Vagina (tissue), 2 donors: ENCODE measurements around the gene TEC. TPM values are rescaled to one million over a fixed set of nuclear protein-coding genes. Genes with fewer than 3 reads are reported as not detected.

Source experiments
- DNase-seq, 2 donors: peaks; one replicate each; pipeline ENCODE4 v3.0.0-alpha.2; 2017; ENCODE audit errors: extremely low spot score in 2 of 2
- H3K27ac ChIP-seq: fragments of 200-600 bp; sonication (generic); one replicate; pipeline ENCODE4 v1.5.1; 2019
- H3K27me3 ChIP-seq: fragments of 200-600 bp; sonication (generic); one replicate; pipeline ENCODE4 v1.5.1; 2019
- H3K36me3 ChIP-seq, 2 donors: fragments of 200-600 bp; sonication (generic); one replicate each; pipeline ENCODE4 v1.5.1; 2017 to 2019
- H3K4me1 ChIP-seq: fragments of 200-600 bp; sonication (generic); one replicate; pipeline ENCODE4 v1.5.1; 2019
- H3K4me3 ChIP-seq, 2 donors: fragments of 200-600 bp; sonication (generic); 1 replicate in 1 of 2; 2 replicates in 1 of 2; pipeline ENCODE4 v1.5.1; 2016 to 2019
- H3K9me3 ChIP-seq: fragments of 200-600 bp; sonication (generic); one replicate; pipeline ENCODE4 v1.5.1; 2019
- POLR2A ChIP-seq, 2 donors: fragments of 450-650 bp; IDR thresholded peaks; one replicate each; pipeline ENCODE4 v1.6.1; 2017; ENCODE audit warnings: antibody characterized with exemption in 2 of 2, mild to moderate bottlenecking in 2 of 2, moderate library complexity in 2 of 2
- POLR2AphosphoS5 ChIP-seq, 2 donors: sonication (generic); formaldehyde crosslinking; IDR thresholded peaks; one replicate each; pipeline ENCODE4 v1.9.0; 2017; ENCODE audit warnings: antibody characterized with exemption in 2 of 2, mild to moderate bottlenecking in 2 of 2, low read depth in 1 of 2; ENCODE audit not compliant: insufficient read depth in 1 of 2
- intact Hi-C: fragments of 100-400 bp; cut with DNase I; formaldehyde crosslinking; loops from one replicate; pipeline ENCODE4 v1.15.1; 2023
- total RNA-seq: library from RNA; depleted of rRNA; stranded (reverse); fragments of >200 nt; gene quantifications from one replicate; pipeline ENCODE4 v1.2.3, GENCODE V29; 2016
- TF ChIP-seq, protein P1 (sequence below), 3 experiments: fragments of 450-650 bp in 2 of 3; fragments of 200-600 bp in 1 of 3; sonication (generic) in 1 of 3; IDR thresholded peaks; one replicate each; pipeline ENCODE4 v1.5.1; 2017 to 2019; ENCODE audit warnings: antibody characterized with exemption in 3 of 3, mild to moderate bottlenecking in 2 of 3, moderate library complexity in 2 of 3

The TEC gene
- total RNA-seq, 1 donor from 2014 or later, result 9.3 TPM

DNA sequence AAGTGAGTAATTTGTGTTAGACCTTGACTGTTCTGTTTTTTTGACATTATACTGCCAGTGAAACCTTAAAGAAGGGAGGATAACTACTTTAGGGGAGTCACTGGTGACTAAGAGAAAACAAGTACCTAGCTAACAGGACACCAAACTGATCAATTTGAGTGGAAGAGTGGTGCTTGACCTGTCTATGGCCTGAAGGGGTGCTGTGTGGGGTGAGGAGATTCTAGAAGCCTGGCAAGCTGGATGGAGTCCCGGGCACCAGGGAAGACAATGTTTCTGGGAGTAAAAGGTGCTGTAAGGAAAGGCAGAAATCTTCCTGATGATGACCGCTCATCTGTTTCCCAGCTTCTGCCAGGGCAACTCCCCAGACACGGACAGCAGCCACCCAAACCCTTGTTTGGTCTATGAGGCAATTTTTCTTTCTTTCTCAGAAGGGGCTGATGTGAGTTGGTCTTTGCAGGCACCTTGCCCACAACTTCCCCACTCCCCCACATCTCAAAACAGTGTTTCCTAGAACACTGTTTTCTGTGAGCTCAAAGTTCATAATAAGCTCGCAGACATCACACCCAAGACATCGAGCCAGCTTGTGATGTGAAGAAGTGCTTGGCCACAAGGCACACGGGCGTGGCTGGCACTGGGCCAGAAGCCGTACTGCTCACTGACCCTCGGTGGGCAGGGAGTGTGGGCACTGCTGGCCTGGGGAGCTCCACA is 140.2 kb downstream of the TEC start:
- Histone ChIP-seq H3K27ac (no peak overlapping the region), H3K4me1 (peaks cover 11% of the 10 kb centered on the region), H3K4me3 (no peak overlapping the region), H3K36me3 (no peaks in the 10 kb centered on the region), H3K9me3 (no peaks in the 10 kb centered on the region), H3K27me3 (no peaks in the 10 kb centered on the region)
- TF ChIP-seq, protein P1, sequence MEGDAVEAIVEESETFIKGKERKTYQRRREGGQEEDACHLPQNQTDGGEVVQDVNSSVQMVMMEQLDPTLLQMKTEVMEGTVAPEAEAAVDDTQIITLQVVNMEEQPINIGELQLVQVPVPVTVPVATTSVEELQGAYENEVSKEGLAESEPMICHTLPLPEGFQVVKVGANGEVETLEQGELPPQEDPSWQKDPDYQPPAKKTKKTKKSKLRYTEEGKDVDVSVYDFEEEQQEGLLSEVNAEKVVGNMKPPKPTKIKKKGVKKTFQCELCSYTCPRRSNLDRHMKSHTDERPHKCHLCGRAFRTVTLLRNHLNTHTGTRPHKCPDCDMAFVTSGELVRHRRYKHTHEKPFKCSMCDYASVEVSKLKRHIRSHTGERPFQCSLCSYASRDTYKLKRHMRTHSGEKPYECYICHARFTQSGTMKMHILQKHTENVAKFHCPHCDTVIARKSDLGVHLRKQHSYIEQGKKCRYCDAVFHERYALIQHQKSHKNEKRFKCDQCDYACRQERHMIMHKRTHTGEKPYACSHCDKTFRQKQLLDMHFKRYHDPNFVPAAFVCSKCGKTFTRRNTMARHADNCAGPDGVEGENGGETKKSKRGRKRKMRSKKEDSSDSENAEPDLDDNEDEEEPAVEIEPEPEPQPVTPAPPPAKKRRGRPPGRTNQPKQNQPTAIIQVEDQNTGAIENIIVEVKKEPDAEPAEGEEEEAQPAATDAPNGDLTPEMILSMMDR (IDR thresholded peaks at IDR 0.05), result no peak
- TF ChIP-seq POLR2AphosphoS5 (IDR thresholded peaks at IDR 0.05; ENCODE audit: insufficient read depth in 1 of 2, low read depth in 1 of 2), result no peak
- no peak for TF ChIP-seq POLR2A (IDR thresholded peaks at IDR 0.05)
- intact Hi-C loops, result no loop called here
- no peak for DNase-seq

- no peak overlapping the region for H3K27ac ChIP-seq
- peaks cover 11% of the 10 kb centered on the region for H3K4me1 ChIP-seq
- no peaks in the 10 kb centered on the region for H3K27me3 ChIP-seq
- intact Hi-C loops, result no loop called here
- peak in 1 of 2 donors; percentile 22 for TF ChIP-seq POLR2AphosphoS5 (IDR thresholded peaks at IDR 0.05; ENCODE audit: insufficient read depth in 1 of 2, low read depth in 1 of 2)
- TF ChIP-seq, protein P1 (IDR thresholded peaks at IDR 0.05), result peak in 2 of 3 experiments; percentile 7 to 44
- no peak for TF ChIP-seq POLR2A (IDR thresholded peaks at IDR 0.05)
- H3K4me3 ChIP-seq, result peak overlapping the region in 1 of 2 donors; percentile 15
- DNase-seq, result no peak
- no peaks in the 10 kb centered on the region for H3K9me3 ChIP-seq
- no peaks in the 10 kb centered on the region for H3K36me3 ChIP-seq
Measured at GRCh38 chr4:48127682-48128404, 141.8 kb downstream of the TEC start.

GRCh38 chr4:48127231-48127630 is 142.4 kb downstream of the TEC start:
- DNase-seq, result no peak
- TF ChIP-seq POLR2A (IDR thresholded peaks at IDR 0.05) (no peak), POLR2AphosphoS5 (IDR thresholded peaks at IDR 0.05; ENCODE audit: insufficient read depth in 1 of 2, low read depth in 1 of 2) (no peak)
- TF ChIP-seq, protein P1 (IDR thresholded peaks at IDR 0.05), result no peak
- no peaks in the 10 kb centered on the region for H3K27me3 ChIP-seq
- no peak overlapping the region for H3K27ac ChIP-seq
- peaks cover 11% of the 10 kb centered on the region for H3K4me1 ChIP-seq
- H3K36me3 ChIP-seq, result no peaks in the 10 kb centered on the region
- no peak overlapping the region for H3K4me3 ChIP-seq
- no peaks in the 10 kb centered on the region for H3K9me3 ChIP-seq
- intact Hi-C loops, result no loop called here

- intact Hi-C loops, result no loop called here
- peaks cover 11% of the 10 kb centered on the region for H3K4me1 ChIP-seq
- no peak for DNase-seq
- H3K36me3 ChIP-seq, result no peaks in the 10 kb centered on the region
- H3K27me3 ChIP-seq, result no peaks in the 10 kb centered on the region
- no peak overlapping the region for H3K27ac ChIP-seq
- H3K4me3 ChIP-seq, result no peak overlapping the region
- no peak for TF ChIP-seq POLR2A (IDR thresholded peaks at IDR 0.05)
- TF ChIP-seq, protein P1 (IDR thresholded peaks at IDR 0.05), result no peak
- TF ChIP-seq POLR2AphosphoS5 (IDR thresholded peaks at IDR 0.05; ENCODE audit: insufficient read depth in 1 of 2, low read depth in 1 of 2), result no peak
- H3K9me3 ChIP-seq, result no peaks in the 10 kb centered on the region
Measured at GRCh38 chr4:48126621-48127020, 143.0 kb downstream of the TEC start.

DNA sequence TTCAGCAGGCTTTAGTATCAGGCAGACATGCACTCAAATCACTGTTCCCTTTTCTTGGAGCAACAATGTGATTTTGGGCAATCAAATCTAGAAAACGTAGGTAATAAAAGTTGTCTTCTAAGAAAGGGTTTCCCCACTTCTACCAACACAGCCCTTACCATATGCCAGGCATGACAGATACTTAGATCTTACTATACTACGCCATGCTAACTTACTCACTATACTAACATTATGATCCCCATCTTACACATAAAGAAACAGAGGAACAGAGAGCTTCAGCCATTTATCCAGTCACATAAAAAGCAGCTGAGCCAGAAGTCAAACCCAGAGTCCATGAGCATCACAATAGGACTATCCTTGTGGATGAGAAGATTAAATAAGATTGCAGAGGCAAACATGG is 144.8 kb downstream of the TEC start:
- Histone ChIP-seq H3K27me3 (no peaks in the 10 kb centered on the region), H3K9me3 (no peaks in the 10 kb centered on the region), H3K4me3 (no peak overlapping the region), H3K27ac (no peak overlapping the region), H3K36me3 (no peaks in the 10 kb centered on the region), H3K4me1 (peaks cover 11% of the 10 kb centered on the region)
- no peak for DNase-seq
- TF ChIP-seq, protein P1 (IDR thresholded peaks at IDR 0.05), result no peak
- no peak for TF ChIP-seq POLR2A (IDR thresholded peaks at IDR 0.05)
- TF ChIP-seq POLR2AphosphoS5 (IDR thresholded peaks at IDR 0.05; ENCODE audit: insufficient read depth in 1 of 2, low read depth in 1 of 2), result no peak
- intact Hi-C loops, result no loop called here
